ENCODE results near the gene SPACA5.
"Not testable (repeated sequence)": the region's sequence is repeated elsewhere in the genome, so short reads cannot be mapped to it uniquely, and the experiment has no call there.

SPACA5 gene

GRCh38 chrX:48006688-48007087, at the start of gene SPACA5:
TSS of gene SPACA5 (plus strand) at chrX:48006988. CDS start at chrX:48007803, 815 bp downstream.
- H3K9me3 ChIP-seq (ENCODE audit: low read length); H3K36me3 ChIP-seq (ENCODE audit: insufficient read depth, low read length); H3K4me1 ChIP-seq (ENCODE audit: insufficient read depth, low read length); H2AFZ ChIP-seq (ENCODE audit: low read depth, low read length); H3K27me3 ChIP-seq (ENCODE audit: insufficient read depth, low read length); H3K4me3 ChIP-seq (ENCODE audit: low read length): not testable (repeated sequence)

GRCh38 chrX:47958206-47958605, 48.6 kb upstream of the SPACA5 start:
- not testable (repeated sequence) for H3K36me3 ChIP-seq (ENCODE audit: insufficient read depth, low read length); H3K27me3 ChIP-seq (ENCODE audit: insufficient read depth, low read length); H3K9me3 ChIP-seq (ENCODE audit: low read length); H3K4me3 ChIP-seq (ENCODE audit: low read length); H2AFZ ChIP-seq (ENCODE audit: low read depth, low read length)
- H3K4me1 ChIP-seq (ENCODE audit: insufficient read depth, low read length): peaks cover 13% of the 10 kb centered on the region

- Histone ChIP-seq H3K36me3 (ENCODE audit: insufficient read depth, low read length) (no peaks in the 10 kb centered on the region), H3K9me3 (ENCODE audit: low read length) (peaks cover 2% of the 10 kb centered on the region), H2AFZ (ENCODE audit: low read depth, low read length) (no peak overlapping the region)
These were observed 47.9 kb upstream of the SPACA5 start for GRCh38 chrX:47958761-47959342.

GRCh38 chrX:47960406-47960805, 46.4 kb upstream of the SPACA5 start:
- Histone ChIP-seq H2AFZ (ENCODE audit: low read depth, low read length) (no peak overlapping the region), H3K9me3 (ENCODE audit: low read length) (no peaks in the 10 kb centered on the region), H3K4me1 (ENCODE audit: insufficient read depth, low read length) (peaks cover 13% of the 10 kb centered on the region), H3K36me3 (ENCODE audit: insufficient read depth, low read length) (no peaks in the 10 kb centered on the region), H3K4me3 (ENCODE audit: low read length) (no peak overlapping the region), H3K27me3 (ENCODE audit: insufficient read depth, low read length) (peaks cover 5% of the 10 kb centered on the region)

More at GRCh38 chrX:47958761-47959342, 47.9 kb upstream of the SPACA5 start:
- Histone ChIP-seq H3K4me1 (ENCODE audit: insufficient read depth, low read length) (peaks cover 13% of the 10 kb centered on the region), H3K4me3 (ENCODE audit: low read length) (no peak overlapping the region), H3K27me3 (ENCODE audit: insufficient read depth, low read length) (peaks cover 5% of the 10 kb centered on the region)

GRCh38 chrX:47961830-47962229, 45.0 kb upstream of the SPACA5 start:
- not testable (repeated sequence) for H3K4me3 ChIP-seq (ENCODE audit: low read length); H3K9me3 ChIP-seq (ENCODE audit: low read length); H3K27me3 ChIP-seq (ENCODE audit: insufficient read depth, low read length); H3K36me3 ChIP-seq (ENCODE audit: insufficient read depth, low read length); H2AFZ ChIP-seq (ENCODE audit: low read depth, low read length)
- H3K4me1 ChIP-seq (ENCODE audit: insufficient read depth, low read length): peaks cover 13% of the 10 kb centered on the region

GRCh38 chrX:47965526-47965925, 41.3 kb upstream of the SPACA5 start:
- not testable (repeated sequence) for H3K27me3 ChIP-seq (ENCODE audit: insufficient read depth, low read length); H3K36me3 ChIP-seq (ENCODE audit: insufficient read depth, low read length); H2AFZ ChIP-seq (ENCODE audit: low read depth, low read length); H3K9me3 ChIP-seq (ENCODE audit: low read length); H3K4me3 ChIP-seq (ENCODE audit: low read length)
- H3K4me1 ChIP-seq (ENCODE audit: insufficient read depth, low read length): peaks cover 11% of the 10 kb centered on the region

- no peak overlapping the region for H3K4me3 ChIP-seq (ENCODE audit: low read length)
- no peaks in the 10 kb centered on the region for H3K4me1 ChIP-seq (ENCODE audit: insufficient read depth, low read length)
- peaks cover 47% of the 10 kb centered on the region for H3K9me3 ChIP-seq (ENCODE audit: low read length)
- peaks cover 13% of the 10 kb centered on the region for H3K36me3 ChIP-seq (ENCODE audit: insufficient read depth, low read length)
- H2AFZ ChIP-seq (ENCODE audit: low read depth, low read length): no peak overlapping the region
- H3K27me3 ChIP-seq (ENCODE audit: insufficient read depth, low read length): no peaks in the 10 kb centered on the region
These were observed 33.6 kb upstream of the SPACA5 start for GRCh38 chrX:47973235-47973634.

- Histone ChIP-seq H2AFZ (ENCODE audit: low read depth, low read length) (no peak overlapping the region), H3K9me3 (ENCODE audit: low read length) (peaks cover 56% of the 10 kb centered on the region), H3K4me3 (ENCODE audit: low read length) (no peak overlapping the region), H3K36me3 (ENCODE audit: insufficient read depth, low read length) (peaks cover 17% of the 10 kb centered on the region), H3K27me3 (ENCODE audit: insufficient read depth, low read length) (no peaks in the 10 kb centered on the region), H3K4me1 (ENCODE audit: insufficient read depth, low read length) (no peaks in the 10 kb centered on the region)
These were observed 30.3 kb upstream of the SPACA5 start for GRCh38 chrX:47976254-47977151.

- no peaks in the 10 kb centered on the region for H3K27me3 ChIP-seq (ENCODE audit: insufficient read depth, low read length)
These were observed 15.3 kb upstream of the SPACA5 start for GRCh38 chrX:47991263-47992094.

GRCh38 chrX:47992095-47992380, 14.8 kb upstream of the SPACA5 start:
- Histone ChIP-seq H3K27me3 (ENCODE audit: insufficient read depth, low read length) (no peaks in the 10 kb centered on the region), H3K36me3 (ENCODE audit: insufficient read depth, low read length) (peaks cover 7% of the 10 kb centered on the region), H3K4me1 (ENCODE audit: insufficient read depth, low read length) (no peaks in the 10 kb centered on the region), H3K4me3 (ENCODE audit: low read length) (no peak overlapping the region), H2AFZ (ENCODE audit: low read depth, low read length) (no peak overlapping the region), H3K9me3 (ENCODE audit: low read length) (peaks cover 19% of the 10 kb centered on the region)

More at GRCh38 chrX:47991263-47992094, 15.3 kb upstream of the SPACA5 start:
- H3K4me3 ChIP-seq (ENCODE audit: low read length): no peak overlapping the region
- no peaks in the 10 kb centered on the region for H3K4me1 ChIP-seq (ENCODE audit: insufficient read depth, low read length)
- peaks cover 22% of the 10 kb centered on the region for H3K9me3 ChIP-seq (ENCODE audit: low read length)
- H3K36me3 ChIP-seq (ENCODE audit: insufficient read depth, low read length): peaks cover 7% of the 10 kb centered on the region
- no peak overlapping the region for H2AFZ ChIP-seq (ENCODE audit: low read depth, low read length)

GRCh38 chrX:47992669-47993068, 14.1 kb upstream of the SPACA5 start:
- Histone ChIP-seq H3K36me3 (ENCODE audit: insufficient read depth, low read length) (peaks cover 3% of the 10 kb centered on the region), H3K4me3 (ENCODE audit: low read length) (no peak overlapping the region), H3K4me1 (ENCODE audit: insufficient read depth, low read length) (no peaks in the 10 kb centered on the region), H3K9me3 (ENCODE audit: low read length) (peaks cover 15% of the 10 kb centered on the region), H2AFZ (ENCODE audit: low read depth, low read length) (no peak overlapping the region), H3K27me3 (ENCODE audit: insufficient read depth, low read length) (no peaks in the 10 kb centered on the region)

GRCh38 chrX:48001260-48001659, 5.5 kb upstream of the SPACA5 start:
- no peaks in the 10 kb centered on the region for H3K27me3 ChIP-seq (ENCODE audit: insufficient read depth, low read length)
- H3K36me3 ChIP-seq (ENCODE audit: insufficient read depth, low read length): peaks cover 7% of the 10 kb centered on the region
- no peak overlapping the region for H2AFZ ChIP-seq (ENCODE audit: low read depth, low read length)
- no peaks in the 10 kb centered on the region for H3K9me3 ChIP-seq (ENCODE audit: low read length)
- H3K4me1 ChIP-seq (ENCODE audit: insufficient read depth, low read length): no peaks in the 10 kb centered on the region
- no peak overlapping the region for H3K4me3 ChIP-seq (ENCODE audit: low read length)

- no peaks in the 10 kb centered on the region for H3K9me3 ChIP-seq (ENCODE audit: low read length)
- no peak overlapping the region for H2AFZ ChIP-seq (ENCODE audit: low read depth, low read length)
- no peaks in the 10 kb centered on the region for H3K27me3 ChIP-seq (ENCODE audit: insufficient read depth, low read length)
- peaks cover 7% of the 10 kb centered on the region for H3K36me3 ChIP-seq (ENCODE audit: insufficient read depth, low read length)
- no peaks in the 10 kb centered on the region for H3K4me1 ChIP-seq (ENCODE audit: insufficient read depth, low read length)
- no peak overlapping the region for H3K4me3 ChIP-seq (ENCODE audit: low read length)
These were observed 4.5 kb upstream of the SPACA5 start for GRCh38 chrX:48002319-48002718.
